GM18505 (cell line): ENCODE results near the gene OSGEP.

Experiments
- ATAC-seq: cut with Tn5 transposase; IDR thresholded peaks from one replicate; pipeline ENCODE4 v1.9.1; 2021; ENCODE audit not compliant: unreplicated experiment
- POLR2A ChIP-seq: IDR thresholded peaks from 4 replicates; pipeline ENCODE4 v1.6.1; 2011; ENCODE audit warnings: borderline replicate concordance; ENCODE audit not compliant: insufficient read depth, insufficient read length; ENCODE audit errors: extremely low read depth

The OSGEP gene

DNA sequence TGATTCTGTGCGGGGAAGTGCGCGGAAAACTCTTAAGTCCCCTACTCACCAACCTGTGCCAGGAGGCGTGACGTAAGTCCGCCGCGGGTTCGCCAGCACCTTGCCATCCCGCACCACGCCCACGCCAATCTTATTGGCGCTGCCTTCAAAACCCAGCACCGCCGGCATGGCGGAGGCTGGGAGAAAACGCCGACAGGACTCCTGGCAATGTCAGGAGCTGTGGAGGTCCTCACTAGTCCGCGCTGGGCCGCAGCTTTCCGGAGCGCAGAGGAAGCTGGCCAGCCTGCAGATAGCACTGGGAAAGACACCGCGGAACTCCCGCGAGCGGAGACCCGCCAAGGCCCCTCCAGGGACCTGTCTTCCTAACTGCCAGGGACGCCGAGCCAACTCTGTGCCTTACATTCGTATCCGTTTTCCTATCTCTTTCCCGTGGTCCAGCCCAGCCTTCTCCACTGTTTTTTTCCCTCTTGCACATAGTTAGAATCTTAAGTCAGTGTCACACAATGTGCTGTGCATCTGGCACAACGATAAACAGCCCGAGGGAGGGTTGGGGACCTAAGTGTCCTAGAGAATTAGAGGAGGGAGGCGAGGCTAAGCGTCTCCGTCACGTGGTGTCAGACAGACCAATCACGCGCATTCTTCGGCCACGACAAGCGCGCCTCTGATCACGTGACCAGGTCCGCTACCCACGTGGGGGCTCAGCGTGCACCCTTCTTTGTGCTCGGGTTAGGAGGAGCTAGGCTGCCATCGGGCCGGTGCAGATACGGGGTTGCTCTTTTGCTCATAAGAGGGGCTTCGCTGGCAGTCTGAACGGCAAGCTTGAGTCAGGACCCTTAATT, at the start of gene OSGEP, which contains the start of gene APEX1:
Gene OSGEP, minus strand, starts transcription at position 297 of the 839 bp plus-strand sequence. Its CDS starts 129 bp downstream, at position 168.
Gene APEX1, plus strand, starts transcription at position 711 of the 839 bp plus-strand sequence. CDS start 420 bp downstream, outside the sequence.
- TF ChIP-seq POLR2A, result peak; percentile 76
- peak; percentile 83 for ATAC-seq

GRCh38 chr14:20503898-20504297, 49.3 kb upstream of the OSGEP start:
- ATAC-seq, result no peak
- TF ChIP-seq POLR2A, result no peak

DNA sequence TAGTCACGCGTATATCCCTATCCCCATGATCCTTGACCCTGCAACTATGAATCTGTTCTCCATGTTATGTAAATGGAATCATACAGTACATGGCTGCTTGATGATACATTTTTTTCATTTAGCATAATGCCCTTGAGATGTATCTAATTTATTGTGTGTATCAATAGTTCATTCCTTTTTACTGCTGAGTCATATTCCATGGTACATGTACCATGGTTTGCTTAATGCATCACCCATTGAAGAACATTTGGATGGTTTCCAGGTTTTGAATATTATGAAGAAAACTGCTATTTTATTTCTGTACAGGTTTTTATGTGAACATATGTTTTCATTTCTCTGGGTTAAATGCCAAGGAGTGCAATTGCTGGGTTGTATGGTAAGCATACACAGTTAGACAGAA, 46.7 kb upstream of the OSGEP start:
- ATAC-seq, result no peak
- no peak for TF ChIP-seq POLR2A

DNA sequence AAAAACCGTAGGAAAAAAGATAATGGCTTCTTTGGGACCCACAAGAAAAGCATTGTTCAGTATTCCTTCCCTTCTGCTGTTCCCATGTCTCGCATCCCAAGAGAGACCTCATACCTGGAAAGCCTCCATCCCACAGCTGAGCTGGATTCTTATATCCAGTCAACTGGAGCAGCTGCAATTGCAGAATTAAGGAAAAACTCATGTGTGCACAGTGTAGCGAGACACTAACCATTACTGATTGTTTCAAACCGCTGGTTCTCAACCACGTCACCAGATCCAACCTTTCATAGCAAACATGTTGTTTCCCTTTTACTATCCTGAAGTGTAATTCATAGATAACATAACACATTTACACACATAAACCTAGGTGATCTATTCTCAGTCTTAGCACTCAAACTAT, 45.3 kb upstream of the OSGEP start:
- no peak for TF ChIP-seq POLR2A
- ATAC-seq, result no peak

- no peak for ATAC-seq
- no peak for TF ChIP-seq POLR2A
Observed at GRCh38 chr14:20499108-20499507, 44.5 kb upstream of the OSGEP start.

GRCh38 chr14:20498622-20499021, 44.0 kb upstream of the OSGEP start:
- no peak for TF ChIP-seq POLR2A
- no peak for ATAC-seq

DNA sequence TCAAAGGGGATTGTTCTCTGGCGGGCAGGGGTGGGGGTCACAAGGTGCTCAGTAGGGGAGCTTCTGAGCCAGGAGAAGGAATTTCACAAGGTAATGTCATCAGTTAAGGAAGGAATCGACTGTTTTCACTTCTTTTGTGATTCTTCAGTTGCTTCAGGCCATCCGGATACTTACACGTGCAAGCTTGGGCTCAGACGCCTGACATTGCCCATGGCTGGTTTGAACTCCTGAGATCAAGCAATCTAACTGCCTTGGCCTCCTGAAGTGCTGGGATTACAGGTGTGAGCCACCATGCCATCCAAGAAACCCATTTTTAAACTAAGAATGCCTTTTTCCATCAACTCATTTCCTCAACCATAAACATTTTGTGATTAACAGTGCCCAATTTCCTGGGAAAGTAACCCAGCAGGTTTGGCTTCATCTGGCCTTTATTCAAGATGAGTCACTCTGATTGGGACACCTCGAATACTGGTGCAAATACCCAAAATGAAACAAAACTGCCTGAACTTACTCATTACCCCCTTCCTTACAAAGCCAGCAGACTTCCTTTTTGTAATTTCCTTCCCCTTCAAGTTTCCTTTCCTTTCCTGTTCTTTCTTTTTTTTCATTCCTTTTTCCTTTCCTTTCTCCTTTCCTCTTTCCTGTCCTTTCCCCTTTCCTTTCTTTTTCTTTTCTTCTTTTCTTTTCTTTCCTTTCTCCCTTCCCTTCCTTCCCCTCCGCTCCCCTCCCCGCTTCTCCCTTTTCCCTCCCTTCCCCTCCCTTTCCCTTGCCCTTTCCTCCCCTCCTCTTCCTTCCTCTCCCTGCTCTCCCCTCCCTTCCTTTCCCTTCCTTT, 40.5 kb upstream of the OSGEP start:
- no peak for TF ChIP-seq POLR2A
- ATAC-seq, result no peak

GRCh38 chr14:20493634-20494033, 39.0 kb upstream of the OSGEP start:
- no peak for TF ChIP-seq POLR2A
- ATAC-seq, result no peak

DNA sequence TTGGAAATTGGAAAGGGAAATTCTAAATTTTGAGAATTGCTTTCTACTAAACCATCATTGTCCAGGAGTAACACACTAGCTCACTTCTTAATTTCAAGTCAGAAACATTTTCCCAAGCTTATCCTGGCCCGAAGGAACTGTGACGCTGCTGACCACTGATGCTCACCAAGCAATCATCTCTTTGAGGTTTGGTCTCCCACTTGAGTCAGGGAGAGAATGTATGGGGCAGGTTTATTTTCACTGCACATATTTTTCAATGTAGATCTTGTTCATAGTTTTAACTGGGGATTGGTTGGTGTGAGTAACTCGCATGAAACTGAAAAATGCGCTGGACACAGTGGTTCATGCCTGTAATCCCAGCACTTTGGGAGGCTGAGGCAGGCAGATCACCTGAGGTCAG, 37.9 kb upstream of the OSGEP start:
- ATAC-seq, result no peak
- TF ChIP-seq POLR2A, result no peak

DNA sequence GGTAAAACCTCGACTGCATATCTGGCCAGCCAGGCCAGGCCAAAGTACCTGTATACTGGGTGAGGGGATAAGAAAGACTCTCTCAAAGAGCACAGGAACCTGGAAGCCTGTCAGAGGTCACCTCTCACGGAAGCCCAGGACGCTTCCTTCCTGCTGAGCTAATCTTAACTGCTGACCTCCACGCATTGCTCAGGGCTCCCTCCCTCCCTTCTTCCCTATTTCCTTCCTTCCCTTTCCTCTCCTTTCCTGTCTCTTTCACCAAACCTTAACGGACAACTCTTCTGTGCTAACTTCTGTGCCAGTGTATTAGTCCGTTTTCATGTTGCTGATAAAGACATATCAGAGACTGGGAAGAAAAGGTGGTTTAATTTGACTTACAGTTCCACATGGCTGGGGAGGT, 36.0 kb upstream of the OSGEP start:
- ATAC-seq, result no peak
- no peak for TF ChIP-seq POLR2A

DNA sequence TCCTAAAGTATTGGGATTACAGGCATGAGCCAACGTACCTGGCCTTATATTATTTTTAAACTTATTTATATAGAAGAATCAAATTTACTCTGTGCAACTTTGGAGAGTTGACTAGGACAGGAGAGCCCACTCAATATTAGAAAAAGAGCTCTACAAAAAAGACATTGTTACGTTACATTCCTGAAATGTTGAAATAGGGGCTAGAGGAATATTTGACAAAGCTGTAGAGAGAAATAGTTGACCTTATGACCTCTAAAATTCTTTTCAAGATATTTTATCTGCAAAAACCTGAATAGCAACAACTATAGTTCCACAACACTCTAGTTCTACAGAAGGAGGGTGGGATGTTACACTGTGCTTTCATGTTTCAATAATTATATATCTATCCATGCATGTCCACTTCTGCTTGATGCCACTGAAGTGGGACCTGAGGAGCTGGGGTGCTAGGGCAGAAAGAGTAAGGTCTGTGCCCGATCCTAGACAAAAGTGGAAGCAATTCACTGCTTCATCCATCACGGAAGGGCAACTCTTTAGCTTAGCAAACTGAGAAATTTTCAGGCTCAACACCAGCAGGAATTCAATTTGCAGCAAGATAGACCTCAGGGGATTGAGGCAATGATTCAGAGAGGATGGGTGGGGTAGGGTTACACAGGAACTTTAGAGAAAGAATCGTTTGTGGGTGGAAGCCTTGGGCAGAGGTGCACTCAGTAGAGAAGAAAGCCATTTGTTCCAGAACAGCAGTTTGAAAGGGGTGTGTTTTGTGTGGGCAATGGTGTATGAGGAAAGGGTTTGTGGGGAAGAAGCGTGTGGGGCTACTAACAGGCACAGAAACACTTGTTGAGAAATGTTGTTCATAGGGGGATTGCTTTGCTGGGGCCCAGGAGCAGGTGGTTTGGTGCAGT, 34.7 kb upstream of the OSGEP start:
- ATAC-seq, result peak; percentile 59
- TF ChIP-seq POLR2A, result no peak

DNA sequence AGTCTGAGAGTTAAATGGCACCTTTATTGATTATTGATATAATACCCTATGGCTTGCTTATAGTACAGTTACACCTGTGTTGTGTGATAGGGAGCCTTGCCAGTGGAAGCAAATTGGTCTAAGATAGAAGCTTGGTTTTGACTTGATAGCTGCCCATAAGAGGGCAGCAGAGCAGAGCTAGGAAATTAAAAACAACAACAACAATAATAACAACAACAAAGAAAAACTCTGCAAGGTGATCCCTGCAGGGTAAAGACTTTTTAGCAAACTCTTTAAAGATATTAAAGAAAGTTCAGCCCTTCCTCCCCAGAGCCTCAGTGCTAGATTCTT, 32.7 kb upstream of the OSGEP start:
- TF ChIP-seq POLR2A, result no peak
- no peak for ATAC-seq
